GM19043 (cell line): Measurements from ENCODE around the gene SDE2.
"Not testable (repeated sequence)": the region's sequence is repeated elsewhere in the genome, so short reads cannot be mapped to it uniquely, and the experiment has no call there.

Experiments
- ATAC-seq: cut with Tn5 transposase; IDR thresholded peaks from one replicate; pipeline ENCODE4 v1.9.1; 2021; ENCODE audit warnings: low read depth; ENCODE audit not compliant: unreplicated experiment

SDE2 gene

GRCh38 chr1:226007126-226007892, 8.2 kb upstream of the SDE2 start:
- ATAC-seq: not testable (repeated sequence)

DNA sequence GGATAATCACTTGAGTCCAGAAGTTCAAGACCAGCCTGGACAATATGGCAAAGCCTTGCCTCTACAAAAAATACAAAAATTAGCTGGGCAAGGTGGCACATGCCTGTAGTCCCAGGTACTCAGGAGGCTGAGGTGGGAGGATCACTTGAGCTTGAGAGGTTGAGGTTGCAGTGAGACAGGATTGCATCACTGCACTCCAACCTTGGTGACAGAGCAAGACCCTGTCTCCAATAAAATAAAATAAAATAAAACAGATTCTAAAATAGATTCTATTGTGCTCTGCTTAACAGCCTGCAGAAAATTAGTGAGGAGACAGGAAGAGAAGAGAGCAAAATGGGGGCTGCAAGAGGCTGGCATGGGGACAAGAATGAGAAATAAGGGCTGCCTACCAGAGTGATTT, 7.5 kb upstream of the SDE2 start:
- no peak for ATAC-seq

DNA sequence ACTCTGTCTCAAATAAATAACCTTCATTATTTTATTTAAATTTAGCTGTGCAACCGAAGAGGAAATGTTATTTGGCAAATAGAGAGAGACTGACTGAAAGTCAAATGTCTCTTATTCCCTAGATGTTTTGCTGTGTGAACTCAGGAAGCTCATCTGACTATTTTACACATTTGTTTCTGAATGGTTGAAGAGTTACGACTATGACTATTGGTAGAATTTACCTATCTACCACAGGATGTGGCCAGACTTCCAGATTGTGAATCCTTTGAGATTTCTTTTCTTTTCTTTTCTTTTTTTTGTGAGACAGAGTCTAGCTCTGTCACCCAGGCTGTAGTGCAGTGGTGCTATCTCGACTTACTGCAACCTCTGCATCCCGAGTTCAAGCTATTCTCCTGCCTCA, 5.3 kb upstream of the SDE2 start:
- ATAC-seq: no peak

DNA sequence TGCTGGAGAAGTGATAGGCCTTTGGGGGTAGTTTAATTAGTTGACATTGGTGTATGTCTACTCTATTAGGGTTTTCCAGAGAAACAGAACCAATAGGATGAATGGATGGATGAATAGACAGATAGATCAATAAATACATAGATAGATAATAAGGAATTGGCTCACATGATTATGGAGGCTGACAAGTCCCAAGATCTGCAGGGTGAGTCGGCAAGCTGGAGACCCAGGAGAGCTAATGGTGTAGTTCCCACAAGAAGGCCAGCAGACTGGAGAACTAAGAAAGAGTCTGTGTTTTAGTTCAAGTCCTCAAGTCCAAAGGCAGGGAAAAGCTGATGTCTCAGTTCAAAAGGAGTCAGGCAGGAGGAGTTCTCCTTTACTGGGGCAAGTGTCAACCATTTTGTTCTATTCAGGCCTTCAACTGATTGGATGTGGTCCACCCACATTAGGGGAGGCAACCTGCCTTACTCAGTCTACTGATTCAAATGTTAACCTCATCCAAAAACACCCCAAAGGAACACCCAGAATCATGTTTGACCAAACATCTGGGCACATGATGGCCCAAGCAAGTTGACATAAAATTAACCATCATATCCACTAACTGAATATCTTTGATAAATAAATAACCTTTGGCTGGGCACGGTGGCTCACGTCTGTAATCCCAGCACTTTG, 4.5 kb upstream of the SDE2 start:
- no peak for ATAC-seq

- ATAC-seq: no peak
Measured at GRCh38 chr1:226002667-226003501, 3.7 kb upstream of the SDE2 start.

GRCh38 chr1:226001963-226002666, 3.0 kb upstream of the SDE2 start:
- peak; percentile 24 for ATAC-seq

GRCh38 chr1:226001088-226001487, 1.9 kb upstream of the SDE2 start:
- no peak for ATAC-seq

GRCh38 chr1:226000493-226001081, 1.4 kb upstream of the SDE2 start:
- not testable (repeated sequence) for ATAC-seq

DNA sequence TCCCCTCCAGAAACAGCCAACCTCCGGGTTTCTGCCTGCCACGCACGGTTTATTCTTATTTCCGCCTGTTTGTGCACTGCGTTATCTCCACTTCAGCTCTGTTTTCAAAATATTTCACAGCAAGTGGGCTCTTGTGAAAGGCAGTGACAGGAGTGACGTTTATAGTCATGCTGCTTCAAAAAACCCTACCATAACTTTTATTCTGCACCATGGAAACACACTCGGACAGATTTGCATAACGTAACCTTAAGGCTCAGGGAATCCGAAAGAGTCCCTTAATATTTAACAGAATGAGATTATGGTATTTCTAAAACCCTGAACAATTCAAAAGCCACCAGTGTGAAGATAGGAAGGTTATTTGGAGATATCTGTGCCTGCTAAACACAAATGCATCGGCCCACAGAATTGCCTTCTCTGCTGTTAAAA, 782 bp upstream of the SDE2 start:
- peak; percentile 48 for ATAC-seq

GRCh38 chr1:225998560-225999226, 450 bp downstream of the SDE2 start:
- no peak for ATAC-seq

- ATAC-seq: no peak
Measured at GRCh38 chr1:225996946-225997545, 2.1 kb downstream of the SDE2 start.

DNA sequence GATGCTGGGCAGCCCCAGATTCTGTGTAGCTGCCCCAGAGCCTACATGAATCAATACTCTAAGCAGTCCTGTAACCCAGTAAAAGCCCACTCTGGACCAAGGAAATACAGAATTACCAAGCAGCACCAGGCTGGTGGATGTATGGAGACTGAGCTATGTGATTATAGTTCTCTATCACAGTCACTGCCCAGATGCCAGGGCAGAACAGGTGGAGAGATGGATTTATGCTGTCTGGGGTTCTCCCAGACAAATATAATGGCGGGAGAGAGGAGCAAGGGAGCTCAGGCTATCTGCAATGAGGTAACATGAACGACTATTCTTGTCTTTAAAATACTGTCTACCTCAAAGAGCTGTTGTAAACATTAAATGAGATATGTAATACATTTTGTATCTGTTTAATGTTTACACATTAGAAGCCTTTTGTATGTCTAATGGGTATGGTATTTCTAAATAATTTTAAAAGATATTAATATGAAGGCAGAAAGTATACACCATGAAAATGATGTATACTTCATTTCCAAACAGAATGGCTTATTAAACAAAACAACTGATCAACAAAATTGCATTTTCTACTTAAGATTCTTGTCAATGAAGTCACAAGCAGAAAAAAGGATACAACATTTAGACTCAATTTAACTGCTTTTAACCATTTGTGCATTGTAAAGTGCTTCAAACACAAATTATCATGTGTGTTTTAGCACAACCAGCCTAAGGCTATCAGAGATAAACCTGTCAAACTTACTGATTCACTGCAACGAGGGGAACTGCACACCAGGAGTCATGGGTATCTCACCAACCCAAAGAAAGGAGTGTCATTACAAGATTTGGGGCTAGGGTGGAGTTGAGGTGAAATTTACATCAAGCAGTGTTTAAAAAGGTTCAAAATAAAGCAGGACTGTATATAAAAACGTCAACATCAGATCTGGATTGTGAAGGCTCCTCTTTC, 3.0 kb downstream of the SDE2 start:
- ATAC-seq: no peak

GRCh38 chr1:225990705-225991464, 8.3 kb downstream of the SDE2 start:
- ATAC-seq: no peak

- ATAC-seq: no peak
Measured at GRCh38 chr1:225987491-225988316, 11.4 kb downstream of the SDE2 start.

DNA sequence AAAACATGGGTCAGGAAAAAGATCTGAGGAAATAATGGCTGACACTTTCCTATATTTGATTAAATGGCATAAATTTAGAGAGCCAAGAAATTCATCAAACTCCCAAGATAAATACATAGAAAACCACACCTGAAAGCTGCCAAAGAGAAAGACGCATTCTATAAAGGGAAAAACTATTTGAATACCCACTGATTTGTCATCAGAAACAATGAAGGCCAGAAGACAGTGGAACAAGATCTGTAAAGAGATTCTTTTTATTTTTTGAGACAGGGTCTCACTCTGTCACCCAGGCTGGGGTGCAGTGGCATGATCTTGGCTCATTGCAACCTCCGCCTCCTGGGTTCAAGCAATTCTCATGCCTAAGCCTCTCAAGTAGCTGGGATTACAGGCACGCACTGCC, 17.4 kb downstream of the SDE2 start:
- no peak for ATAC-seq

DNA sequence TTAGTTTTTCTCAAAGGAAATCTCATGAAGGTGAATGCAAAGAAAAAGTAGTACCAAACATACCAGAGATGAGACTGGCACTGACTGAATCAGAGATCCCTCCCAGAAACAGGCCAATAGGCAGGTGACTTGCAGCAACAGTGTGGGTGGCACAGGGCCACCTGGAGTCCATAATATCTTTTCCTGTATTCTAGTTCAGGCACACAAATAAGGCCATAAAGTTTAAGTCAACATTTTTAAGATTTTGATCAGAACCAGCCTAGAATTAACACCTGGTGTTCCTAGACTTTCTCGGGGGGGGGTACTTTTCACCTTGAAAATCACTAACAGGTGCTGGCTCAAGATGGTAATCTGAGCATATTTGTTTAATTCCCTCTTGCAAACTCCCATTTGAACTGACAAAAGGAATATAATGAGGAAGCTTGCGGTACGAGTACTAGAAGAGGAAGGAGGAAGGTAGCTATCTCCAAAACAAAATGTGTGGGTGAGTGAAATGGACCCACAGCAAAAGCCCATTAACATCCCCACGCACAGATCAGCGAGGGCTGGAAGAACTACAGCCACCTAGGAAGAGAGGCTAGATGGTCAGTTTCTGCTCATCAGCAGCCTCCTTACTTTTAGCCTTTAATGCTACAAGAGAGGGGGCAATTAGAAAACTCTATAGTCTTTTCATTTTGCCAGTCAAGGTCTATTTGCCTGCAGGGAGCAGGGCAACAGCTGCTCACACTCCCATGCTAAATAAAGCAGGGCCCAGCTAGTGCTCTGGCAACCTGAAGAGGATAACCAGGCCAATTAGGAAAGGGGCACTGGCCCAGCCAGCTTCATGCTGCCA, 18.9 kb downstream of the SDE2 start:
- ATAC-seq: no peak
